GM13976 (cell line): ENCODE results near the gene TMEM252.

Experiments
- DNase-seq: peaks from one replicate; pipeline ENCODE4 v3.0.0; 2012; ENCODE audit warnings: low spot score
- CTCF ChIP-seq: IDR thresholded peaks from 2 replicates; pipeline ENCODE4 v1.5.1; 2012; ENCODE audit warnings: borderline replicate concordance, mild to moderate bottlenecking; ENCODE audit not compliant: insufficient read depth; ENCODE audit errors: extremely low read depth, missing control alignments, control extremely low read depth
- in situ Hi-C: fragments of 300-500 bp; cut with MboI; formaldehyde crosslinking; loops from one replicate; pipeline ENCODE4 v1.12.0; 2022; ENCODE audit warnings: low sequenced_read_pairs, mixed read lengths, inconsistent platforms; ENCODE audit not compliant: unreplicated experiment

Gene TMEM252

DNA sequence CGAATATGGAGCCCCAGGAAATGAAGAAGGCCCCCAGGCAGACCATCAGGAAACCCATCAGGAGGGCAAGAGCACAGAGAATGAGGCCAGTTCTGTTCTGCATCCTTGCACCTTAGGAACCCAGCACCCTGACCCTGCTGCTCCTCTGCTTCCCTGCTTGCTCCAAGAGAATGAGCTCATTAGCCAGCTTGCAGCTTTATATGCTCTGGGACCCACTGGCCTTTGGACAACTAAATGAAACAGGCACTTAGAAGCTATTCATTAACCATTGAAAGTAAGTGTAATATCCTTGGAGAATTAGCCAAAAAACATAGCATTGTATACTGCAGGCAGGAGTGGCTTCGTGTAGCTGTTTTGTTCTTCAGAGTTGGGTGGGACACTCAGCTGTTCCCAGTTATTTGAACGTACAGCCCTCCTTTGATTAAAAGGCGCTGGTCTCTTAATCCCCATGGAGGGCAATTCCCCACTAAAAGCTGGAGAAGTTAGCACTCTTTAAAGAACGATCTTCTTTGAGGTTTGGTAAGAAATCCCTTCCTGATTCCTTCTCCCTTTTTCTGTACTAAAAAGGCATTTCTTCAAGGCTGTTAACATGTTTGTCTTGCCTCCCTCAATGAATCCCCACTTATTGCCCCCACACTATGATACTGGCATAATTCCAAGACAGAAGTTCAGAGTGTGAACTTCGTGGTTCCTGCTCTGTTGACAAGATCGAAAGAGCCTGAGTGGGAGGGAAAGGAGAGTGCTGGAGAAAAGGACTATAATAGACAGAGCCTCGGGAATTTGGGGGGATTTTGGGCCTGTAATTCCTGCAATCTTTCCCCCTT is at the start of gene TMEM252:
TMEM252 (minus strand) TSS at position 172 of the 824 bp plus-strand sequence; CDS start at position 103, 69 bp downstream.
- no peak for TF ChIP-seq CTCF
- in situ Hi-C loops = no loop called here
- no peak for DNase-seq

GRCh38 chr9:68585034-68585761 is 44.5 kb upstream of the TMEM252 start:
- no peak for DNase-seq
- in situ Hi-C loops = loop anchor here (10.0 to 25.0 kb wide), 3 partner anchors 100 to 527 kb away; a partner anchor contains a TSS
- TF ChIP-seq CTCF = no peak

GRCh38 chr9:68584189-68585033 is 43.7 kb upstream of the TMEM252 start:
- DNase-seq = peak; percentile 81
- in situ Hi-C loops = loop anchor here (5.0 to 25.0 kb wide), 4 partner anchors 100 to 528 kb away; a partner anchor contains a TSS
- TF ChIP-seq CTCF = peak; percentile 94

DNA sequence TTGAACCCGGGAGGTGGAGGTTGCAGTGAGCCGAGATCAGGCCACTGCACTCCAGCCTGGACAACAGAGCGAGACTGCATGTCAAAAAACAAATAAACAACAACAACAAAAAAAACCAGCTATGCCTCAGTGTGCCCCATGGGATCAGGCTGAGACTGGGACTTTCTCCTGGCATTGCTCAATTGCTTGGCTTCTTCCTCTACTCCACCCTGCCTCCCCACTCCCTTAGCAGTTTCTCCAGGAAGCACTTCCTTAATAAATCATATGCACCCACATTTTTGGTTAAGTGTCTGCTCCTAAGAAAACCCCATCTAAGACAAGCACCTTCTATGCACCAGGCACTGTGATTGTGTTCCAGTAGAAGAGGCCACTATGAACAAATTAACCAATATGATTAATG is 41.0 kb upstream of the TMEM252 start:
- TF ChIP-seq CTCF = no peak
- DNase-seq = no peak
- in situ Hi-C loops = loop anchor here (5.0 to 25.0 kb wide), 4 partner anchors 103 to 531 kb away; a partner anchor contains a TSS

GRCh38 chr9:68577774-68578591 is 37.3 kb upstream of the TMEM252 start:
- peak; percentile 39 for DNase-seq
- in situ Hi-C loops = loop anchor here (10.0 to 25.0 kb wide), 3 partner anchors 127 to 534 kb away; partner anchors contain the start of gene PIP5K1B
- no peak for TF ChIP-seq CTCF
